ENCODE data around the gene BCAS4.

The BCAS4 gene

DNA sequence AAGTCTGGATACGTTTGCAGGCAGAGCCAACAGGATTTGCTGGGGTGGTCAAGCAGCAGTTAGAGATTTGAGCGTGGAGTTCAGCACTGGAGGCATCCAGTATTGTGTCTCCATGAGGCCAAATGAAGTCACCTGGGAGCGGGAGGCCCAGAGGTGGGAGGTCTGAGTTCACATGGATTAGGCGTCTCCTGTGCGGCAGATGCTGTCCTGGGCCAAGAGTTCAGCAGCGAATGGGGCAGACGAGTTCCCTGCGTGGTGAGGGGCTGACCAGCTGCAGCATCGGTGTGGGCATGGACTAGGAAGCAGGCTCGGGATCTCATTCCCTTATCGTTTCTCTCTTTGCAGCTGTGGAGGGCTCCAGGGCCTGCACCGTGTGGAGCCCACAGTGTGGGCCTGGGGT lies 66.2 kb downstream of the BCAS4 start:
- no peak for TF ChIP-seq JUND (IDR thresholded peaks at IDR 0.05; ENCODE audit: low read depth)
- in situ Hi-C loops (cut with HindIII; ENCODE audit: low pct_unique_long_range_greater_than_20kb, low sequenced_read_pairs): no loop called here
- DNase-seq (ENCODE audit: low read depth in 1 of 2, low spot score in 1 of 2): no peak

DNA sequence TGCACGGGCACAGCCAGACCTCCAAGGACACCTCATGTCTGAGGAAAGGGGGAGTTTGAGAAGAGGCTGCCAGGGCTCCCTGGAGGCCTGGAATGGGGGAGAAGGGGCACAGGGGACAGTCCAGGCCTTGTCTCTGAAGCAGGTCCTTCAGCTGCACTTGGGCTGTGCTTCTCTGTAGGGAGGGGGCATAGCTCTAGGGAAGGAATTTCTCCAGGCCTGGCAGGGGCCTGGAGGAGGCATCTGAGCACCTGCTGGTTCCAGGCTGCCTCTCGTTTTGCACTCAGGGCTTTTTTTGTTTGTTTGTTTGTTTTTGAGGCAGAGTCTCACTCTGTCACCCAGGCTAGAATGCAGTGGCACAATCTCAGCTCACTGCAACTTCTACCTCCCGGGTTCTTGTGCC lies 67.7 kb downstream of the BCAS4 start:
- in situ Hi-C loops (cut with HindIII; ENCODE audit: low pct_unique_long_range_greater_than_20kb, low sequenced_read_pairs): no loop called here
- no peak for TF ChIP-seq JUND (IDR thresholded peaks at IDR 0.05; ENCODE audit: low read depth)
- DNase-seq (ENCODE audit: low read depth in 1 of 2, low spot score in 1 of 2): no peak

DNA sequence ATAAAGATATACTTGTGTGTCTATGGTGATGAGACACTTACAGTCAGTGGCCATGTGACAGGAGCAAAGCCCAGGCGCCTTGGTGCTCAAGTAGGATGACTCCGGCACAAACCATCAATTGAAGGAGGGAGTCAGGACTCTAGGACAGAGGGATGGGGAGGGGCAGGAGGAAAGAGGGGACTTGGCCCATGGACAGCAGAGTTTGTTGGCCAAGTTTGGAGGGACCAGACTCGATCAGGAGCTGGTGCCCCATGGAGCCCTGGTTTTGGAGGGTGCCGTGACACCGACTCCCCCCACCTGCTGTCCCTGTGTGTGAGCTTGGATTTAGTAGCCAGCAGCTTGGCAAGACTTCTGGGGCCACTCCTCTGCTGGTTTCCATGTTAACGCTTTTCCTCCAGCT lies 70.3 kb downstream of the BCAS4 start:
- DNase-seq (ENCODE audit: low read depth in 1 of 2, low spot score in 1 of 2): no peak
- TF ChIP-seq JUND (IDR thresholded peaks at IDR 0.05; ENCODE audit: low read depth): no peak
- in situ Hi-C loops (cut with HindIII; ENCODE audit: low pct_unique_long_range_greater_than_20kb, low sequenced_read_pairs): no loop called here

DNA sequence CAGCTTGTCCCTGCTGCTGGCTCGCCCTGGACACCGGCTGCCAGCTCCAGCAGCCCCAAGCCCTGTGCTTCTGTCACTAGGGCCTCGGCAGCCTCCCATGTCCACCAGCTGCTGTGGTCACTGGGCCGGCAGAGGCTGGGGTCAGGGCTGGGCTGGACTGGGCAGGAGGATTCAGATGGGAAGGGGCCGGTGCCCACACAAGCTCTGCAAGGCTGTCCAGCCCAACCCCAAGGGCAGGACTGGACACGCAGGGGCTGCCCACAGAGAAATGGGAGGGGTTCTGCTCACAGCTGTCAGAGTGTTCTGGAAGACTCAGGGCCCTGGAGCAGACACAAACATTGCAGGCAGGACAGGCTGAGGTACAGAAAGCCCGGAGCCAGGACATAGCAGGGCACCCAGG lies 70.7 kb downstream of the BCAS4 start:
- no peak for TF ChIP-seq JUND (IDR thresholded peaks at IDR 0.05; ENCODE audit: low read depth)
- DNase-seq (ENCODE audit: low read depth in 1 of 2, low spot score in 1 of 2): no peak
- in situ Hi-C loops (cut with HindIII; ENCODE audit: low pct_unique_long_range_greater_than_20kb, low sequenced_read_pairs): no loop called here

DNA sequence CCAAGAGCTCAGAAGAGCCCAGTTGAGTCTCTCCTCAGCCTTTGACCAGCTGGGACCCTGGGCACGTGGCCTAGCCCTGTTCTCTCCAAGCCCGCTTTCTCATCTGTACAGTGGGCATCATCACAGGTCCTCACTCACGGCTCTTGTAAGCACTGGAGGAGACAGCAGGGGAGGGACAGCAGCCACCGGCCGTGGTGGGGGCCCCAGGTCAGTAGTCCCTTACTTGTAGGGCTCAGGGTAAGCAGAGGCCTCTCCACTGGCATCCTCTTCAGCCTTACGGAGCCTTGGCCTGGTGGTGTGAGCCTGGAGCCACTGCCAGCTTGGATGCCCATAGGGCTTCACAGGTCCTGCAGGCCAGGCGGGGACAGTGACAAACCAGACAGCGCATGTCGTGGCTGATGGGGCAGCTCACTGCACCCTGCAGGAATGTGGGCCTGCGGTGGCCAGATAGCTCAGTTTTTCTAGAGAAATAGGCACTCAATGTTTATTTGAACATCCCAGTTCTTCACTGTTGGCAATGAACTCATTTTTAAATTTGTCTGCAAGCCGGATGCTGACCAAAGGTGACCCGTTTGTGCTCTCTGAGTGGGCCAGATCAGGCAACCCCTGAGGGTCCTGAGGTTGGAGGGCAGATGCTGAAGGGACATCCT lies 71.3 kb downstream of the BCAS4 start:
- TF ChIP-seq JUND (IDR thresholded peaks at IDR 0.05; ENCODE audit: low read depth): no peak
- in situ Hi-C loops (cut with HindIII; ENCODE audit: low pct_unique_long_range_greater_than_20kb, low sequenced_read_pairs): no loop called here
- DNase-seq (ENCODE audit: low read depth in 1 of 2, low spot score in 1 of 2): no peak

DNA sequence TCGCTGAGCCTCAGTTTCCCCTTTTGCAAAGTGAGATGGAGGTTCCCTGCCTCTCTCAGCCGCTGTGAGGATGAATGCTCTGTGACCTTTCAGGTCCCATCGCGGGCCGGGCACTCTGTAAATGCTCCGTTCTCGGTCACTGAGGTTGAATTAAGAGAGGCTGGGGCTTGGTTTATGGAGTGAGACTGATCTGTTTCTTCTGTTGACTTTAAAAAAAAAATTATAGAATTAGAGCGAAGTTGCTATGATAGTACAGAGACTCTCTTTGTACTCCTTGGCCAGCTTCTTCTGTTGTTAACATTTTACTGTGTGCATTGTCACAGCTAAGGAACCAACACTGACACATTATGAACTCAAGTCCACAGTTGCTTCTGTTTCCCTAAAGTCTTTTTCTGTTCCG lies 72.0 kb downstream of the BCAS4 start:
- TF ChIP-seq JUND (IDR thresholded peaks at IDR 0.05; ENCODE audit: low read depth): no peak
- no peak for DNase-seq (ENCODE audit: low read depth in 1 of 2, low spot score in 1 of 2)
- in situ Hi-C loops (cut with HindIII; ENCODE audit: low pct_unique_long_range_greater_than_20kb, low sequenced_read_pairs): no loop called here

DNA sequence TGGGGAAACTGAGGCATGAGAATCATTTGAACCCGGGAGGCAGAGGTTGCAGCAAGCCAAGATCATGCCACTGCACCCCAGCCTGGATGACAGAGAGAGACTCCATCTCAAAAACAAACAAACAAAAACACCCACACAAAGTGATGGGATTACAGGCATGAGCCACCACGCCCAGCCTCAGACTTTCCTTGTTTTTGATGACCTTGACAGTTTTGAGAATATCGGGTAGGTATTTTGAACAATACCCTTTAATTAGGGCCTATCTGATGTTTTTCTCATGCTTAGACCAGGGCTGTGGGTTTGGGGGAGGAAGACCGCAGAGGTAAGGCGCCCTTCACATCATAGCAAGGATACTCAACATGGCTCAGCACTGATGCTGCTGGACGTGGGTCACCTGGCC lies 72.9 kb downstream of the BCAS4 start:
- in situ Hi-C loops (cut with HindIII; ENCODE audit: low pct_unique_long_range_greater_than_20kb, low sequenced_read_pairs): no loop called here
- DNase-seq (ENCODE audit: low read depth in 1 of 2, low spot score in 1 of 2): no peak
- TF ChIP-seq JUND (IDR thresholded peaks at IDR 0.05; ENCODE audit: low read depth): no peak

DNA sequence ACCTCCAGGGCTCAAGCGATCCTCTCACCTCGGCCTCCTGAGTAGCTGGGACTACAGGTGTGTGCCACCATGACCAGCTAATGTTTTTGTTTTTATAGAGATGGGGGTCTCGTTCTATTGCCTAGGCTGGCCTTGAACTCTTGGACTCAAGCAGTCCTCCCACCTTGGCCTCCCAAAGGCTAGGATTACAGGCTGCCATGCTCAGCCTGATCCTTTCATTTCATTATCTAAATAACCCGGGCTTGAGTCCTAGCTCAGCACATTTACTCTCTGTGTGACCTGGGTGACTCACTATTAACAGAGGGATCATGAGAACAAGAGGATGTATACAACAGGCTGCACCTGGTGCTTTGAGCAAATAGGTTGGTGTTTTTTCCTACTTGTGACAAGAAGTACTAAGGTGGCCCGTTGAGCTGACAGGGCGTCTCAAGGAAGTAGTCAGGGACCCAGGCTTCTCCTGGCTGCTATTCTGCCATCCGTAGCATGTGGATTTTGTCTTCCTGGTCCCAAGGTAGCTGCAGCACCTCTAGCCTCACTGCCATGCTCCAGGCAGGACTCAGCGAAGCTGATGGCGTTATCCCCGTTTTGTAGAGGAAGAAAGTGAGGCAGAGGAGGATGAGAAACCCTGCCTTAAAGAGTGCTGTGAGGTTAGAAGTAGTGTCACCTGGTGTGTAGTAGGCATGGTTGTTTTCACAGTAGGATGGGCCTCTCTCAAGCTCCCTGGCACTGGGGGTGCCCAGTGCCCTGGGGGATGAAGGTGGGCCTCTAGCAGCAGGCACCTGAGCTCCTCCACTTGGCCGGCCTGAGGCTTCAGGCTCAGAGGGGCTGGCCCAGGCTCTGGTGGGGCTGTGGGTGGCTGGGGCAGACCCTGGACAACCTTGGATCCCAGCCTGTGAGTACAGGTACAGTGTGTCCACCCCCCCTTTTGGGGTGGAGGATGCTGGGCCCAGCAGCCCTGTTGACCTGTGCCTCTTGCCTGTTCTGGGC lies 73.9 kb downstream of the BCAS4 start:
- DNase-seq (ENCODE audit: low read depth in 1 of 2, low spot score in 1 of 2): peak in 1 of 2 experiments; percentile 65
- TF ChIP-seq JUND (IDR thresholded peaks at IDR 0.05; ENCODE audit: low read depth): no peak
- in situ Hi-C loops (cut with HindIII; ENCODE audit: low pct_unique_long_range_greater_than_20kb, low sequenced_read_pairs): no loop called here

DNA sequence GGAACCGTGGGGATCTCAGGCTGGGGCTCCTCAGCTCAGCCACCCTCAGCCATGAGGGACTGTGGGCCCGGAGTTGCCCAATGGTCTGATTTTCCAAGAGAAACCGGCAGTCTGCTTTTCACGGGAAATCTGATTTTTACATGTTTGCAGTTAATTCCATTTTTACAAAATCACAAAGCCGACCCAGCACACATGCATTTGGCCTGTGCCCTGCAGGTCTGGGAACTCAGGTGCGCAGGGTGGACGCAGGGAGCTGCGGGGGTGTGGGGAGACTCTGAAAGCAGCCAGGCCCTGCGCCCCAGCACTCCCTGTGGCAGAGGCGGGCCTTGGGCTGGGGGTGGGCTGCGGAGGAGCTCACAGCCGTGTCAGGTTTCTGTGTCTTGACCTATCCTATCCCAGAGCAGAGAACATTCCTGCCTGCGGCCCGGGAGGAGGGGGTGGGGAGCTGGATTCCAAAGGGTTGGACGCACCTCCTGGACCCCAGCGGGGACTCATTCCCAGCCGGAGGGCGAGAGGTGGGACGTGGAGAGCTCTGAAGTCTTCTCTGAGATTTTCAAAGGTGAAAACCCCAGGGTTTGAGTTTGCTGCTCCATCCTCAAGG lies 75.8 kb downstream of the BCAS4 start:
- TF ChIP-seq JUND (IDR thresholded peaks at IDR 0.05; ENCODE audit: low read depth): no peak

DNA sequence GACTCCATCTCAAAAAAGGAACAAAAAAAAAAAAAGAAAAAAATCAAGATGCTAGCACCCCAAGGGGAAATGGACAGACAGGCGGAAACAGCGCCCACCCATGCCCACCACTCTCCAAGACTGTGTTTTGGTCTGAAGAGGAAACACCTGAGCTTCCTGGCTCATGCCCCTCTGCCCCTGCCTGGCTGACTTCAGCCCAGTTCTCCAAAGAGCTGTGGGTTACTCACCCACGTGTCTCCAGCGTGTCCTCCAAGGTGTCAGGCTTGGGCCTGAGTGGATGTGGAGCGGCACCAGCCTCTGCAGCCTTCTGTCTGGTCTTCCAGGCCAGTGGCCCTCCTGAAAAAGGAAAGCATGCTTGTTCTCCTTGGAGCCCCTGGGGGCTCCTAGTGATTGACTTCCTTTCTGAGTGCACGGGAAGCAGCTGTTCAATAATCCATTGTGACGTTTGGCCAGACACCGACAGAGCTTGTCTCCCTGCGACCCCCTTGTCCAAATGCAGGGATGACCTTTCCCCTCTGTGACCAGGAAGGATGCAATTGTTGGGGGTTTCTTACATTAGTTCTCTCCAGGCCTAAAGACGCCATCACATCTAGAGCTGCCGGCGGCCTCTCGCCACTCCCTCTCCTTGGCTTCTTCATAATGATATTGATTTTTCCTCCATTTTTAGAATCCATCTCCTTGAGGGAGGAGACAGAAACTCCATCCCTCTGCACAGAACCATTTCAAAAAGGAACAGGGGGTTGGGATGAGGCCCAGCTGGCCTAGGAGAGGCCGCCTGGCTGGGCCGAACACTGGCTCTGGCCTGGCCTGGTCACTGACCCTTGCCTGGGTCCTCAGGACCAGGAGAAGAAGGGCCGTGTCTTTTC lies 77.9 kb downstream of the BCAS4 start:
- TF ChIP-seq JUND (IDR thresholded peaks at IDR 0.05; ENCODE audit: low read depth): no peak
- no peak for DNase-seq (ENCODE audit: low read depth in 1 of 2, low spot score in 1 of 2)
- in situ Hi-C loops (cut with HindIII; ENCODE audit: low pct_unique_long_range_greater_than_20kb, low sequenced_read_pairs): no loop called here

More for the DNA sequence above, 75.8 kb downstream of the BCAS4 start:
- DNase-seq (ENCODE audit: low read depth in 1 of 2, low spot score in 1 of 2): no peak
- in situ Hi-C loops (cut with HindIII; ENCODE audit: low pct_unique_long_range_greater_than_20kb, low sequenced_read_pairs): no loop called here

DNA sequence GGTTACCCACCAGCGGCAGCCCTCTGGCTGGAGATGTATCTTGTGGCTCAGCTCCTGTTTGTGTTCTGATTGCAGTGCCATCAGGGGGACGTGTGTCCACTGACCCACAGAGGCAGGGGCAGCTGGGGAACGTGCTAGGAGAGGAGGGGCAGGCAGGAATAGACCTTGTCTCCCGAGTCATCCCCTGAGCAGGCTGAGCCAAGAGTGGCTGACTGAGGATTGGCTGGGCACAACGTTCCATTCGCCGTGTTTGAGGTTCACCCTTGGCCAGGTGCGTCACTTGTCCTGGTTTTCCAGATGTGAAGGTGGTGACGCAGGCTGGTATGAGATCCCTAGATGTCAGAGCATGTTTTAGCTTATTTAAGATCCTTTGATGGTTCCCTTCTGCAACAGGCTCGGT lies 78.7 kb downstream of the BCAS4 start:
- no peak for TF ChIP-seq JUND (IDR thresholded peaks at IDR 0.05; ENCODE audit: low read depth)
- DNase-seq (ENCODE audit: low read depth in 1 of 2, low spot score in 1 of 2): no peak
- in situ Hi-C loops (cut with HindIII; ENCODE audit: low pct_unique_long_range_greater_than_20kb, low sequenced_read_pairs): no loop called here

DNA sequence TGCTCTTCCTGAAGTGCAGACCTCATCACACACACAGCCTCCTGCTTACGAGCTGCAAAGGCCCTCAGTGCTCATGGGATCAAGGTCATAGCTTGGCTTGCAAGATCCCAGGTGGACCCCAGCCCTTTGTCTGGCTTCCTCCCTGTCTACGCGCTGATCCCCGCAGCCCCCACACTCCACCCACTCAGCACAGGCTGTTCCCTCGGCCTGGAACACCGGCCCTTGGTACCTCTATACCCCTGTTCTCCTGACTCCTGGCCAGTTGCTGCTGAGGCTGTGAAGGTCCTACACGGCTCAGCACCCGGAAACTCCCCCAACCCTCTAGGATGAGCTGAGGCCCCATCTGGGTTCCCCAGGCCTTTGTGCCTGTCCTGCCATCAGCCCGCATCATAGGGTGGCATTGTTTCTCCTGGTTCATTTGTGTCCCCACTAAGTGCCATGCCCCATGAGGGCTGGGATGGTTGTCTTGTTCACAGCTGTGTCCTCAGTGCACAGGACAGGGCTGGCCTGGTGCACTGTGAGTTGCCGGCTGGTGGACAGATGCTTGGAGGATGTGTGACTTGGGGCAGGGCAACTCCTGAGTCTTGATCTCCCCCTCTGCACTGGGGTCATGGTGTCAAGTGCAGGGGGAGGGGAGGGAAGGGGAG lies 79.4 kb downstream of the BCAS4 start:
- DNase-seq (ENCODE audit: low read depth in 1 of 2, low spot score in 1 of 2): no peak
- no peak for TF ChIP-seq JUND (IDR thresholded peaks at IDR 0.05; ENCODE audit: low read depth)
- in situ Hi-C loops (cut with HindIII; ENCODE audit: low pct_unique_long_range_greater_than_20kb, low sequenced_read_pairs): no loop called here

All from T47D (cell line).